Panc1 (cell line): ENCODE data around the gene NTRK2. TPM values are rescaled to one million over a fixed set of nuclear protein-coding genes. Genes with fewer than 3 reads are reported as not detected.

Source experiments
- ATAC-seq: fragments of 200-7000 bp; cut with Tn5 transposase; 2 replicates; pipeline ENCODE4 v1.9.1; 2020; ENCODE audit warnings: mild to moderate bottlenecking, moderate library complexity
- BruUV-seq: library from RNA; stranded (reverse); fragments of 400-500 nt; replicated peaks from 2 replicates; lab custom pipeline; 2021; lab: Mats Ljungman, UMichigan
- CTCF ChIA-PET: fragments of 300-600 bp; sonication (Branson Sonifier 250); formaldehyde crosslinking; loops from one replicate; lab custom pipeline; 2022; ENCODE audit warnings: antibody characterized with exemption; lab: Charles Lee
- POLR2A ChIA-PET: fragments of 300-600 bp; sonication (Branson Sonifier 250); formaldehyde crosslinking; loops from one replicate; lab custom pipeline; 2022; ENCODE audit warnings: antibody characterized with exemption; lab: Charles Lee
- DNase-seq: peaks from one replicate; pipeline ENCODE4 v3.0.0-alpha.2; 2010; ENCODE audit warnings: low read depth, low spot score
- H3K27ac ChIP-seq: 2 replicates; pipeline ENCODE4 v1.5.1; 2011; ENCODE audit warnings: mild to moderate bottlenecking, low read length, inconsistent platforms
- H3K27me3 ChIP-seq: fragments of 200-500 bp; sonication (Bioruptor generic); 2 replicates; pipeline ENCODE4 v1.6.0; 2014; ENCODE audit warnings: low read length, inconsistent platforms; ENCODE audit not compliant: control insufficient read depth, insufficient read depth
- H3K36me3 ChIP-seq: fragments of 200-500 bp; sonication (Bioruptor generic); 2 replicates; pipeline ENCODE4 v1.5.1; 2014; ENCODE audit warnings: inconsistent platforms, mild to moderate bottlenecking, low read length, moderate library complexity; ENCODE audit not compliant: control insufficient read depth, insufficient read depth
- H3K4me1 ChIP-seq: 2 replicates; pipeline ENCODE4 v1.5.1; 2011; ENCODE audit warnings: inconsistent platforms, mild to moderate bottlenecking, low read length, moderate library complexity; ENCODE audit not compliant: control insufficient read depth, insufficient read depth
- H3K4me3 ChIP-seq, 2 experiments: 2 replicates each; pipeline ENCODE4 v1.5.1; 2011 to 2012; ENCODE audit warnings: low read depth in 2 of 2, low read length in 2 of 2, mild to moderate bottlenecking in 2 of 2, inconsistent platforms in 1 of 2, moderate library complexity in 1 of 2
- H3K9me3 ChIP-seq: fragments of 200-500 bp; sonication (Bioruptor generic); 2 replicates; pipeline ENCODE4 v1.5.1; 2014; ENCODE audit warnings: low read depth, mild to moderate bottlenecking, inconsistent platforms, low read length, moderate library complexity; ENCODE audit not compliant: control insufficient read depth, insufficient read depth
- POLR2AphosphoS5 ChIP-seq: IDR thresholded peaks from 2 replicates; pipeline ENCODE4 v1.6.1; 2012; ENCODE audit warnings: mild to moderate bottlenecking, low read depth, low read length, moderate library complexity
- SIN3A ChIP-seq: IDR thresholded peaks from 2 replicates; pipeline ENCODE4 v1.6.1; 2012; ENCODE audit warnings: low read depth, mild to moderate bottlenecking, low read length, moderate library complexity, borderline replicate concordance; ENCODE audit not compliant: insufficient read depth
- TCF7L2 ChIP-seq: IDR thresholded peaks from 2 replicates; pipeline ENCODE4 v1.6.1; 2011; ENCODE audit warnings: mild to moderate bottlenecking, low read depth, low read length, inconsistent platforms
- in situ Hi-C: cut with HindIII; loops from 2 replicates; pipeline ENCODE4 v1.10.0; 2016; ENCODE audit warnings: low sequenced_read_pairs, low pct_unique_long_range_greater_than_20kb
- intact Hi-C: fragments of 100-400 bp; cut with micrococcal nuclease; formaldehyde crosslinking; loops from one replicate; pipeline ENCODE4 v1.10.0; 2022; ENCODE audit not compliant: unreplicated experiment
- total RNA-seq: library from RNA; stranded (reverse); gene quantifications from one replicate; pipeline ENCODE4 v1.2.1, GENCODE V29; 2021; ENCODE audit not compliant: unreplicated experiment
- TF ChIP-seq, protein P1 (sequence below): fragments of 450-650 bp; IDR thresholded peaks from 2 replicates; pipeline ENCODE4 v1.5.1; 2017; ENCODE audit warnings: mild to moderate bottlenecking
- TF ChIP-seq, protein P2 (sequence below), 2 experiments: IDR thresholded peaks; 2 replicates each; pipeline ENCODE4 v1.6.1; 2011 to 2012; ENCODE audit warnings: low read depth in 2 of 2, control low read depth in 1 of 2, low read length in 1 of 2, mild to moderate bottlenecking in 1 of 2, moderate library complexity in 1 of 2; ENCODE audit not compliant: insufficient read depth in 1 of 2

The NTRK2 gene
- total RNA-seq, 1 experiment from 2014 or later = 0.23 TPM

DNA sequence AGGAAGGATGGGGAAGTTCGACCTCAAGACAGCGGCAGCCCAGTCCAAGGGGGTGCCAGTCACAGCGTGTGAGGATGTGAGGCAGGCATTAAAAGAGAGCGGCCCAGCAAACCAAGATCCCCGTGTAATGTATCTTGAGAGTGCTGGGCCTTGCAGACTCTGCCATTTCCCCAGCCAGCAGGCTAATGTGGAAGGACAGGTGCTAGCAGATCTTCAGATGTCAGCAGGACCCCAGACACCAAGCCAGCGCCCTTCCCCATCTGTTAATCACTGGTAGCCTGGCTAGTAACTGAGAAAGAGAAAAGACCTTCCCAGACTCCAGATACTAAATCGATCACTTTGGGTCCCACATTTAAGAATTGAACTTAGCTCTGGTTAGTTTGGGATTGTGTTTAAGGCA lies 62.2 kb downstream of the NTRK2 start:
- Histone ChIP-seq H3K27ac (no peak overlapping the region), H3K27me3 (no peaks in the 10 kb centered on the region), H3K9me3 (no peaks in the 10 kb centered on the region), H3K36me3 (no peaks in the 10 kb centered on the region), H3K4me1 (no peaks in the 10 kb centered on the region), H3K4me3 (no peak overlapping the region)
- no TSS peak for BruUV-seq
- TF ChIP-seq SIN3A (no peak), POLR2AphosphoS5 (no peak), TCF7L2 (no peak)
- TF ChIP-seq, protein P1, sequence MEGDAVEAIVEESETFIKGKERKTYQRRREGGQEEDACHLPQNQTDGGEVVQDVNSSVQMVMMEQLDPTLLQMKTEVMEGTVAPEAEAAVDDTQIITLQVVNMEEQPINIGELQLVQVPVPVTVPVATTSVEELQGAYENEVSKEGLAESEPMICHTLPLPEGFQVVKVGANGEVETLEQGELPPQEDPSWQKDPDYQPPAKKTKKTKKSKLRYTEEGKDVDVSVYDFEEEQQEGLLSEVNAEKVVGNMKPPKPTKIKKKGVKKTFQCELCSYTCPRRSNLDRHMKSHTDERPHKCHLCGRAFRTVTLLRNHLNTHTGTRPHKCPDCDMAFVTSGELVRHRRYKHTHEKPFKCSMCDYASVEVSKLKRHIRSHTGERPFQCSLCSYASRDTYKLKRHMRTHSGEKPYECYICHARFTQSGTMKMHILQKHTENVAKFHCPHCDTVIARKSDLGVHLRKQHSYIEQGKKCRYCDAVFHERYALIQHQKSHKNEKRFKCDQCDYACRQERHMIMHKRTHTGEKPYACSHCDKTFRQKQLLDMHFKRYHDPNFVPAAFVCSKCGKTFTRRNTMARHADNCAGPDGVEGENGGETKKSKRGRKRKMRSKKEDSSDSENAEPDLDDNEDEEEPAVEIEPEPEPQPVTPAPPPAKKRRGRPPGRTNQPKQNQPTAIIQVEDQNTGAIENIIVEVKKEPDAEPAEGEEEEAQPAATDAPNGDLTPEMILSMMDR = no peak
- TF ChIP-seq, protein P2, sequence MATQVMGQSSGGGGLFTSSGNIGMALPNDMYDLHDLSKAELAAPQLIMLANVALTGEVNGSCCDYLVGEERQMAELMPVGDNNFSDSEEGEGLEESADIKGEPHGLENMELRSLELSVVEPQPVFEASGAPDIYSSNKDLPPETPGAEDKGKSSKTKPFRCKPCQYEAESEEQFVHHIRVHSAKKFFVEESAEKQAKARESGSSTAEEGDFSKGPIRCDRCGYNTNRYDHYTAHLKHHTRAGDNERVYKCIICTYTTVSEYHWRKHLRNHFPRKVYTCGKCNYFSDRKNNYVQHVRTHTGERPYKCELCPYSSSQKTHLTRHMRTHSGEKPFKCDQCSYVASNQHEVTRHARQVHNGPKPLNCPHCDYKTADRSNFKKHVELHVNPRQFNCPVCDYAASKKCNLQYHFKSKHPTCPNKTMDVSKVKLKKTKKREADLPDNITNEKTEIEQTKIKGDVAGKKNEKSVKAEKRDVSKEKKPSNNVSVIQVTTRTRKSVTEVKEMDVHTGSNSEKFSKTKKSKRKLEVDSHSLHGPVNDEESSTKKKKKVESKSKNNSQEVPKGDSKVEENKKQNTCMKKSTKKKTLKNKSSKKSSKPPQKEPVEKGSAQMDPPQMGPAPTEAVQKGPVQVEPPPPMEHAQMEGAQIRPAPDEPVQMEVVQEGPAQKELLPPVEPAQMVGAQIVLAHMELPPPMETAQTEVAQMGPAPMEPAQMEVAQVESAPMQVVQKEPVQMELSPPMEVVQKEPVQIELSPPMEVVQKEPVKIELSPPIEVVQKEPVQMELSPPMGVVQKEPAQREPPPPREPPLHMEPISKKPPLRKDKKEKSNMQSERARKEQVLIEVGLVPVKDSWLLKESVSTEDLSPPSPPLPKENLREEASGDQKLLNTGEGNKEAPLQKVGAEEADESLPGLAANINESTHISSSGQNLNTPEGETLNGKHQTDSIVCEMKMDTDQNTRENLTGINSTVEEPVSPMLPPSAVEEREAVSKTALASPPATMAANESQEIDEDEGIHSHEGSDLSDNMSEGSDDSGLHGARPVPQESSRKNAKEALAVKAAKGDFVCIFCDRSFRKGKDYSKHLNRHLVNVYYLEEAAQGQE (IDR thresholded peaks at IDR 0.05; ENCODE audit: insufficient read depth in 1 of 2, low read depth in 2 of 2, low read length in 1 of 2) = no peak
- intact Hi-C loops (no loop called here), in situ Hi-C loops (no loop called here)
- CTCF ChIA-PET = no interaction called here
- ATAC-seq (no peak), DNase-seq (no peak)
- POLR2A ChIA-PET = no interaction called here

DNA sequence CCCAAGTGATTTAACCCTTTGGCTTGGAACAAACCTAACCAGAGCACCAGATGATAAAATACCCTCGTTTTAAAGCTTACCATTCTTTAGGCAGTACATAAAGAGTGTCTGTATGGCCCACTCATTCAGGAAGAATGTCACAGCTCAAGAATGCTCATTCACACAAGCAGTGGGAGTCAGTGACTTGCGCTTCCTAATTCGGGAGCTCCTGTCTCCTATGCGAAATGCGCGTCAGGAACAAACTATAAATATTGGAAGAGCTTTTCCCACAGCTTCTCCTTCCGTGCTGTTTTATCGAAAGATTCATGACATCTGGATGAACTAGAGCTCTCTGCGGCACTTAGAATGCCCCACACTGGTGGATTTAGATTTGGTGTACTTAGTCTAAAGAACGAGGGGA lies 66.6 kb downstream of the NTRK2 start:
- in situ Hi-C loops (no loop called here), intact Hi-C loops (no loop called here)
- H3K36me3 ChIP-seq = no peaks in the 10 kb centered on the region
- no peaks in the 10 kb centered on the region for H3K9me3 ChIP-seq
- H3K27ac ChIP-seq = no peak overlapping the region
- H3K4me1 ChIP-seq = no peaks in the 10 kb centered on the region
- H3K27me3 ChIP-seq = no peaks in the 10 kb centered on the region
- CTCF ChIA-PET = no interaction called here
- POLR2A ChIA-PET = no interaction called here
- BruUV-seq = no TSS peak
- DNase-seq (no peak), ATAC-seq (no peak)
- TF ChIP-seq, protein P1 = no peak
- TF ChIP-seq, protein P2 (IDR thresholded peaks at IDR 0.05; ENCODE audit: insufficient read depth in 1 of 2, low read depth in 2 of 2, low read length in 1 of 2) = no peak
- TF ChIP-seq SIN3A (no peak), TCF7L2 (no peak), POLR2AphosphoS5 (no peak)
- no peak overlapping the region for H3K4me3 ChIP-seq
